Tibial nerve (tissue), 4 donors: ENCODE data around the gene ZSCAN22. TPM values are rescaled to one million over a fixed set of nuclear protein-coding genes. Genes with fewer than 3 reads are reported as not detected.

Experiments used
- DNase-seq, 2 donors: peaks; one replicate each; pipeline ENCODE4 v3.0.0-alpha.2; 2019; ENCODE audit warnings: low spot score in 2 of 2
- H3K27ac ChIP-seq, 4 donors: fragments of 200-600 bp; sonication (generic) in 3 of 4; one replicate each; pipeline ENCODE4 v1.5.1; 2017 to 2019; ENCODE audit warnings: mild to moderate bottlenecking in 1 of 4
- H3K27me3 ChIP-seq, 2 donors: fragments of 200-600 bp; sonication (generic) in 1 of 2; one replicate each; pipeline versions ENCODE4 v1.5.1 to v1.6.0; 2017 to 2019
- H3K36me3 ChIP-seq, 3 donors: fragments of 200-600 bp; sonication (generic); one replicate each; pipeline ENCODE4 v1.5.1; 2018 to 2019
- H3K4me1 ChIP-seq, 4 donors: fragments of 200-600 bp; sonication (generic) in 3 of 4; one replicate each; pipeline ENCODE4 v1.5.1; 2017 to 2019
- H3K4me3 ChIP-seq, 4 donors: fragments of 200-600 bp; sonication (generic) in 3 of 4; one replicate each; pipeline ENCODE4 v1.5.1; 2017 to 2019; ENCODE audit warnings: mild to moderate bottlenecking in 1 of 4, moderate library complexity in 1 of 4
- H3K9me3 ChIP-seq, 4 donors: fragments of 200-600 bp; sonication (generic) in 3 of 4; one replicate each; pipeline ENCODE4 v1.5.1; 2017 to 2019
- CTCF ChIP-seq, 5 experiments: fragments of 200-600 bp in 3 of 5; fragments of 450-650 bp in 2 of 5; sonication (generic) in 3 of 5; IDR thresholded peaks; one replicate each; pipeline ENCODE4 v1.5.1; 2016 to 2019; ENCODE audit warnings: antibody characterized with exemption in 5 of 5, mild to moderate bottlenecking in 3 of 5, moderate library complexity in 2 of 5
- EP300 ChIP-seq, 2 donors: sonication (generic); formaldehyde crosslinking; IDR thresholded peaks; one replicate each; pipeline ENCODE4 v1.6.1; 2017; ENCODE audit warnings: antibody characterized with exemption in 2 of 2, mild to moderate bottlenecking in 1 of 2
- POLR2A ChIP-seq, 2 donors: fragments of 450-650 bp; IDR thresholded peaks; one replicate each; pipeline ENCODE4 v1.6.1; 2017; ENCODE audit warnings: antibody characterized with exemption in 2 of 2, mild to moderate bottlenecking in 2 of 2, moderate library complexity in 2 of 2
- WGBS, 2 donors: methylation state at CpG; one replicate each; pipeline ENCODE4 v1.1.5; 2018; 5-methylcytosine and 5-hydroxymethylcytosine counted together
- total RNA-seq, 4 donors: library from RNA; depleted of rRNA; stranded (reverse); fragments of >200 nt; gene quantifications; one replicate each; pipeline ENCODE4 v1.1.0, GENCODE V29; 2016

Gene ZSCAN22
- total RNA-seq, 4 donors from 2014 or later: 2.2 to 4.8 (median 4.2) TPM

GRCh38 chr19:58381460-58382212, 54.8 kb downstream of the ZSCAN22 start:
- TF ChIP-seq CTCF (IDR thresholded peaks at IDR 0.05) (no peak), POLR2A (IDR thresholded peaks at IDR 0.05) (no peak)
- H3K27ac ChIP-seq: peak overlapping the region in 3 of 4 donors; percentile 93 to 96 (median 95)
- no peaks in the 10 kb centered on the region for H3K27me3 ChIP-seq
- H3K36me3 ChIP-seq: no peaks in the 10 kb centered on the region
- DNase-seq: no peak
- no peaks in the 10 kb centered on the region for H3K9me3 ChIP-seq
- peak overlapping the region; percentile 46 to 93 (median 79) for H3K4me3 ChIP-seq
- WGBS, 2 donors: 31 to 34% methylated on average over 26 of the region's 26 CpGs
- peaks cover 0 to 47% (median 30%) of the 10 kb centered on the region in 4 donors for H3K4me1 ChIP-seq

- DNase-seq: no peak
- 86 to 90% methylated on average over 6 of the region's 6 CpGs for WGBS, 2 donors
- peaks cover 0 to 4% (median 0%) of the 10 kb centered on the region in 3 donors for H3K36me3 ChIP-seq
- H3K27me3 ChIP-seq: no peaks in the 10 kb centered on the region
- H3K4me3 ChIP-seq: no peak overlapping the region
- no peak overlapping the region for H3K27ac ChIP-seq
- no peak for TF ChIP-seq POLR2A (IDR thresholded peaks at IDR 0.05)
- no peak for TF ChIP-seq EP300 (IDR thresholded peaks at IDR 0.05)
- peaks cover 0 to 55% (median 36%) of the 10 kb centered on the region in 4 donors for H3K4me1 ChIP-seq
- no peaks in the 10 kb centered on the region for H3K9me3 ChIP-seq
Observed at GRCh38 chr19:58382997-58383603, 56.3 kb downstream of the ZSCAN22 start.

DNA sequence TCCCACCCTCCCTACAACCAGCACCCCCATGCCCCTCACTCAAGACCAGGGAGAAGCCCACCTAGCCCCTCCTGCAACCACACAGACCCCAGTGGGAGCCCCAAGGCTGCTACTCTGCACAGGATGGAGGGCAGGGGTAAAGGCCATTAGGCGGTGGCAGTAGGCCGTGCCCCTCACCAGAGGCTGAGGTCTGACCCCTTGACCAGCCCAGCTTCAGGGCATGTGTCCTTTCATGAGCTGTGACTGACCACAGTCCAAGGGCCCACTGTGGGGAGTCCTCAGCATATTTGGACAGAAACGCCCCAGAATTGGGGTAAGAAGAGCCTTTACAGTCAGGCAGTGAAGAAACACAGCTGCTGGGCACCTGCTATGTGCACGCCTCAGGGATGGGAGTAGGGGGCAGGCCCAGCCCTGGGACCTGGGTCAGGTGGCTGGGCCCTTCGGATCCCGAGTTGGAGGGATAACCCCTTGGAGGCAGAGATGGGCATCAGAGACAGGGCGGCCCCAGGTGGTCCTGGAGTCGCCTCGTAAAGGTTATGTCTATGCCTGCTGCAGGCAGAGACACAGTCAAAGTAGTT, 58.6 kb downstream of the ZSCAN22 start:
- no peaks in the 10 kb centered on the region for H3K27me3 ChIP-seq
- no peaks in the 10 kb centered on the region for H3K9me3 ChIP-seq
- peaks cover 0 to 63% (median 29%) of the 10 kb centered on the region in 4 donors for H3K4me1 ChIP-seq
- WGBS, 2 donors: 70 to 76% methylated on average over 7 to 9 of the region's 9 CpGs
- peak overlapping the region in 2 of 4 donors; percentile 76 to 96 for H3K4me3 ChIP-seq
- peaks cover 0 to 25% (median 0%) of the 10 kb centered on the region in 3 donors for H3K36me3 ChIP-seq
- peak overlapping the region in 3 of 4 donors; percentile 93 to 99 (median 99) for H3K27ac ChIP-seq
- no peak for TF ChIP-seq CTCF (IDR thresholded peaks at IDR 0.05)
- TF ChIP-seq POLR2A (IDR thresholded peaks at IDR 0.05): no peak
- no peak for TF ChIP-seq EP300 (IDR thresholded peaks at IDR 0.05)
- no peak for DNase-seq

DNA sequence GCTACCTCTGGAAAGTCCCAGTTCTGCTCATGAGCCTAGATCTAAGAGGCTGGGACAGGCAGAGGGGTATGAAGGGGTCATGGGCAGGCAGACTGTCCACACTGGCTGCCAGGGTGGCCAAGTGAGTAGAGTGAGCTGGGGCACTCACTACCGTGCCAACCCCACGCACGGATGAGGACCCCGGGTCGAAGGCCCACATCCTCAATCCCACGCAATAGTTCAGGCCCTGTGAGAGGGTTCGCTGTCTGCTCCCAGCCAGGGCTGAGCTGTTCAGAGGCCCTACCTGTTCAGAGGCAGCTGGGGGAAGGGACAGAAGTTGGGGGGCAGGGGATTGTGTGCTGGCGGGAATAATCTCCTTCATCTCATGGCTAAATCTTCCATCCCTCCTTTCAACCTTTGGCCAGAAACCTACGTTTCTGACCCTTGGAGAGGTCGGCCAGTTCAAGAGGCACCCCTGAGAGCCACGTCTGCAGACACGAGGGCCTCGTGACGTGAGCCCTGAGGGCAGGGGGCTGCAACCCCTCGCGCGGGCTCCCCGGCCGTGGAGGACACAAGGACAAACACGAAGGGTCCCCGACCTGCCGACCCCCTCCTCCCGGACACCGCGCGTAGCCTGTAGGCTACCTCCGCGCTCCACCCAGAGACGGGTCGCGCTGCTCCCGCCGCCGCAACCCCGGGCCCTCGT, 59.2 kb downstream of the ZSCAN22 start:
- peaks cover 0 to 69% (median 29%) of the 10 kb centered on the region in 4 donors for H3K4me1 ChIP-seq
- H3K36me3 ChIP-seq: peaks cover 0 to 31% (median 0%) of the 10 kb centered on the region in 3 donors
- H3K27ac ChIP-seq: peak overlapping the region; percentile 86 to 99 (median 96)
- no peaks in the 10 kb centered on the region for H3K27me3 ChIP-seq
- WGBS, 2 donors: 6 to 23% methylated on average over 12 to 36 of the region's 36 CpGs
- DNase-seq: no peak
- no peaks in the 10 kb centered on the region for H3K9me3 ChIP-seq
- peak overlapping the region; percentile 68 to 96 (median 82) for H3K4me3 ChIP-seq
- TF ChIP-seq CTCF (IDR thresholded peaks at IDR 0.05) (no peak), POLR2A (IDR thresholded peaks at IDR 0.05) (no peak), EP300 (IDR thresholded peaks at IDR 0.05) (no peak)

- H3K9me3 ChIP-seq: no peaks in the 10 kb centered on the region
- peak within 1 kb of the TSS; percentile 68 to 96 (median 82) for H3K4me3 ChIP-seq
- peaks cover 0 to 67% (median 25%) of the 10 kb centered on the region in 4 donors for H3K4me1 ChIP-seq
- TF ChIP-seq POLR2A (IDR thresholded peaks at IDR 0.05) (peak; percentile 62 to 75), EP300 (IDR thresholded peaks at IDR 0.05) (peak; percentile 88 to 90), CTCF (IDR thresholded peaks at IDR 0.05) (peak in 2 of 5 experiments; percentile 14 to 27)
- DNase-seq: peak; percentile 94 to 96
- H3K36me3 ChIP-seq: peaks cover 0 to 38% (median 0%) of the 10 kb centered on the region in 3 donors
- H3K27me3 ChIP-seq: no peaks in the 10 kb centered on the region
- 1% methylated on average over 23 to 51 of the region's 64 CpGs for WGBS, 2 donors
- H3K27ac ChIP-seq: peak within 1 kb of the TSS; percentile 86 to 99 (median 96)
Observed at GRCh38 chr19:58386576-58387337, 60.0 kb downstream of the ZSCAN22 start, which contains the start of gene RPS5. RPS5 (plus strand) TSS chr19:58387269; CDS start chr19:58388138, 869 bp downstream.
